Neural crest cell (in vitro differentiated cells): ENCODE data around the gene UNC50. TPM values are rescaled to one million over a fixed set of nuclear protein-coding genes. Genes with fewer than 3 reads are reported as not detected.

Experiments used
- DNase-seq: peaks from one replicate; pipeline ENCODE4 v3.0.0; 2021; ENCODE audit warnings: low read depth, mixed read lengths, low spot score
- H3K27ac Mint-ChIP-seq: one replicate; pipeline ENCODE4 v1.8.0; 2021; ENCODE audit warnings: mild to moderate bottlenecking, mixed read lengths; ENCODE audit not compliant: unreplicated experiment
- H3K27me3 Mint-ChIP-seq: 2 replicates; pipeline ENCODE4 v1.8.0; 2021; ENCODE audit warnings: low read depth, mild to moderate bottlenecking, mixed read lengths
- H3K36me3 Mint-ChIP-seq: 2 replicates; pipeline ENCODE4 v1.8.0; 2021; ENCODE audit warnings: low read depth, mild to moderate bottlenecking, mixed read lengths
- H3K4me1 Mint-ChIP-seq: 2 replicates; pipeline ENCODE4 v1.8.0; 2021; ENCODE audit warnings: mixed read lengths
- H3K4me3 Mint-ChIP-seq: one replicate; pipeline ENCODE4 v1.8.0; 2021; ENCODE audit warnings: mild to moderate bottlenecking, mixed read lengths
- H3K9me3 Mint-ChIP-seq: 2 replicates; pipeline ENCODE4 v1.8.0; 2021; ENCODE audit warnings: mixed read lengths
- total RNA-seq: library from RNA; stranded (reverse); gene quantifications from 2 replicates; pipeline ENCODE4 v1.2.1, GENCODE V29; 2021
- TF ChIP-seq, protein P1 (sequence below): fragments of 200-600 bp; sonication (generic); conservative IDR thresholded peaks from 2 replicates; pipeline ENCODE4 v1.5.0; 2021; ENCODE audit warnings: antibody characterized with exemption, mild to moderate bottlenecking

Gene UNC50
- total RNA-seq, 1 donor from 2014 or later: 48.3 TPM

DNA sequence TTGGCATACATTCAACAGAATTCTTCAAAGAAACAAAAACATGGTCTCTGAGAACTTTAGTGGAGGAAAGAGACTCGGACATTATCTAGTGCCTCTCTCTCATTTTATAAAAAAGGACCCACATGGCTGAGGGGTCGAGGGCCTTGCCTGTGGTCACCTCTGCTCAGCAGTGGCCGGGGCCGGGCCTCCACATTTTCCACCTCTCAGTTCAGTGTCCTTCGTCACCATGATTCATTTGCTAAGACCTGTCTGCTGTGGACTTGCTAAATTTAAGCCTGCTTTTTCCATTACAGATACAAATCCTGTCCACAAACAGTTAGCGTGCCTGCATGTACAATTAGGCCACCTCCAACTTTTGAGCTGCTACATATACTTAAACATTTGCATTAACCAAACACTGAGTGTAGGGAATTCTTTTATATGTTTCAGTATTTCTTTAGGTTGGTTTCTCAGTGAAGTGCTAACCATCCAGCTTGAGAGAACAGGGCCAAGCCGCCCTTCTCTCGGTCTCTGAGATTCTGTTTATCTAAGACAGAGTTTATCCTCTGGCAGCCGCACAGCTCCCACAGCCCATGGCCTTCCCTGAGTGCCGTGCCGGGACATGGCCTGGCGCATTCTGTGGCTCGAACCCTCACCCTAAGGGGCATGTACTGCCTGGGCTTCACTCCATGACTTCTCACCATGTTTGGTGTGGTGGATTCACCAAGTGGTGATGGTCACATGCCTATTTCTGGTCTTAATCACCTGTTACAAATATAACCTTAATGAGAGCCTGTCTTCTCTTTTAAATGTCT is 46.3 kb upstream of the UNC50 start:
- no peak overlapping the region for H3K4me3 Mint-ChIP-seq
- peaks cover 6% of the 10 kb centered on the region for H3K36me3 Mint-ChIP-seq
- H3K27me3 Mint-ChIP-seq: no peaks in the 10 kb centered on the region
- H3K4me1 Mint-ChIP-seq: no peaks in the 10 kb centered on the region
- no peaks in the 10 kb centered on the region for H3K9me3 Mint-ChIP-seq
- no peak overlapping the region for H3K27ac Mint-ChIP-seq
- no peak for DNase-seq
- TF ChIP-seq, protein P1, sequence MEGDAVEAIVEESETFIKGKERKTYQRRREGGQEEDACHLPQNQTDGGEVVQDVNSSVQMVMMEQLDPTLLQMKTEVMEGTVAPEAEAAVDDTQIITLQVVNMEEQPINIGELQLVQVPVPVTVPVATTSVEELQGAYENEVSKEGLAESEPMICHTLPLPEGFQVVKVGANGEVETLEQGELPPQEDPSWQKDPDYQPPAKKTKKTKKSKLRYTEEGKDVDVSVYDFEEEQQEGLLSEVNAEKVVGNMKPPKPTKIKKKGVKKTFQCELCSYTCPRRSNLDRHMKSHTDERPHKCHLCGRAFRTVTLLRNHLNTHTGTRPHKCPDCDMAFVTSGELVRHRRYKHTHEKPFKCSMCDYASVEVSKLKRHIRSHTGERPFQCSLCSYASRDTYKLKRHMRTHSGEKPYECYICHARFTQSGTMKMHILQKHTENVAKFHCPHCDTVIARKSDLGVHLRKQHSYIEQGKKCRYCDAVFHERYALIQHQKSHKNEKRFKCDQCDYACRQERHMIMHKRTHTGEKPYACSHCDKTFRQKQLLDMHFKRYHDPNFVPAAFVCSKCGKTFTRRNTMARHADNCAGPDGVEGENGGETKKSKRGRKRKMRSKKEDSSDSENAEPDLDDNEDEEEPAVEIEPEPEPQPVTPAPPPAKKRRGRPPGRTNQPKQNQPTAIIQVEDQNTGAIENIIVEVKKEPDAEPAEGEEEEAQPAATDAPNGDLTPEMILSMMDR: no peak

GRCh38 chr2:98563394-98563793 is 45.0 kb upstream of the UNC50 start:
- TF ChIP-seq, protein P1: no peak
- Mint-ChIP-seq H3K4me3 (no peak overlapping the region), H3K27me3 (no peaks in the 10 kb centered on the region), H3K36me3 (peaks cover 7% of the 10 kb centered on the region), H3K27ac (no peak overlapping the region), H3K4me1 (no peaks in the 10 kb centered on the region), H3K9me3 (no peaks in the 10 kb centered on the region)
- no peak for DNase-seq

- Mint-ChIP-seq H3K27ac (no peak overlapping the region), H3K27me3 (no peaks in the 10 kb centered on the region), H3K4me1 (no peaks in the 10 kb centered on the region), H3K36me3 (peaks cover 7% of the 10 kb centered on the region), H3K9me3 (no peaks in the 10 kb centered on the region), H3K4me3 (no peak overlapping the region)
- TF ChIP-seq, protein P1: no peak
- DNase-seq: no peak
Measured at GRCh38 chr2:98564541-98565132, 43.8 kb upstream of the UNC50 start.

- DNase-seq: no peak
- H3K27ac Mint-ChIP-seq: no peak overlapping the region
- H3K36me3 Mint-ChIP-seq: peaks cover 7% of the 10 kb centered on the region
- no peaks in the 10 kb centered on the region for H3K9me3 Mint-ChIP-seq
- TF ChIP-seq, protein P1: no peak
- H3K4me1 Mint-ChIP-seq: no peaks in the 10 kb centered on the region
- no peaks in the 10 kb centered on the region for H3K27me3 Mint-ChIP-seq
- H3K4me3 Mint-ChIP-seq: no peak overlapping the region
Measured at GRCh38 chr2:98565286-98565860, 43.0 kb upstream of the UNC50 start.

DNA sequence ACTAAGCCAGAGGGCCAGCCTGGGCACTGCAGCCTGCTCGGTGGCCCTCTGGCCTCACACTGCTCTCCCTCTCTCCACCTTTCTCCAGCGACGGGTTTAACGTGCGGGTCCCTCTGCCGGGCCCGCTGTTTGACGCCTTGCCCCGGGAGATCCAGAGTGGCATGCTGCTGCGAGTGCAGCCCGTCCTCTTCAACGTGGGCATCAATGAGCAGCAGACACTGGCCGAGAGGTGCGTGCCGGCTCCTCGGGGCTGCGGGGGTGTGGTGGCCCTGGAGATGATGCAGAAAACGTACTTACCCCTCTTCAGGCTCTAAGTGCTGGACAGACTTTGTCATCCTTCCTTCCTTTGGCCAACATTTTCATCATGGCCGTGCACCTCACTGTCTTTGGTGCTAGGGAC is 42.4 kb upstream of the UNC50 start:
- H3K9me3 Mint-ChIP-seq: no peaks in the 10 kb centered on the region
- TF ChIP-seq, protein P1: no peak
- peaks cover 7% of the 10 kb centered on the region for H3K36me3 Mint-ChIP-seq
- H3K27me3 Mint-ChIP-seq: no peaks in the 10 kb centered on the region
- no peaks in the 10 kb centered on the region for H3K4me1 Mint-ChIP-seq
- no peak overlapping the region for H3K4me3 Mint-ChIP-seq
- no peak overlapping the region for H3K27ac Mint-ChIP-seq
- DNase-seq: no peak
